GM19467 (cell line): Measurements from ENCODE around the gene TMEM175.
"Not testable (repeated sequence)": the region's sequence is repeated elsewhere in the genome, so short reads cannot be mapped to it uniquely, and the experiment has no call there.

ENCODE experiments used
- ATAC-seq: cut with Tn5 transposase; IDR thresholded peaks from one replicate; pipeline ENCODE4 v1.9.1; 2021; ENCODE audit warnings: mild to moderate bottlenecking, moderate library complexity; ENCODE audit not compliant: unreplicated experiment

The TMEM175 gene

DNA sequence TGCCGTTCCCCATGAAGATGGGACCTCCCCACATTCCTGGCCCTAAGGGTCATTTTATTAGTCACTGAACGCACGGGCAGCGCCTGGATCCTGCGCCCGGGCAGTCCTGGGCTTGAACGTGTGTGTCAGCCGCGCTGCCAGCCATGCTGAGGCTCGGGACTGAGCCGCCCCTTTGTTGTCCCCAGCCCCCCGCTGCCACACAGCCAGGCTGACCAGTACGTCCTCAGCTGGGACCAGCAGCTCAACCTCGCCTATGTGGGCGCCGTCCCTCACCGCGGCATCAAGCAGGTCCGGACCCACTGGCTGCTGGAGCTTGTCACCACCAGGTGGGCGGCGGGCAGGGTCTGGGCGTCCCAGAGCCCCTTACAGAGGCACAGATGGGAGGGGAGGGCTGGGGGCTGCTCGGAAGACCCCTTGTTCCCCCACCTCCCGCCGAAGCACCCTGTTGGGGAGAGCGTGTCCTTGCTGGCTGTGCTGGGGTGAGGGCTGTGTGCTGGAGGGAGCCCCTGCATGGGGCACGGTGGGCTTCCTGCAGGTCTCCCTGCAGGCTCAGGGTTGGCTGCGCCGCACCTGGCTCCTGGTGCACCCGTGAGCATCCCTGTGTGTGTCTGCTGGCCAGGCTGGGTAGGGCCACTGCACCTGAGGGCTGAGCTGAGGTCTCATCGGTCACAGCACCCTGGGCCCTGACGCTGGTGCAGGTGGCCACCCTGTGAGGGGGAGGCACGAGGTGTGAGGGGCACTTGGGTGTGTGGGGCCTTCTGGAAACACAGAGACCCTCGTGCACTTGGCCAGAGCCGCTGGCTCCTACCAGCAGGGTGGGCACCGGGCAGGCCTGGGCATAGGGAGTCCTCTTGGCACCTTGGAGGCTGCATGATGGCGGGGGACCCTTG is 55.6 kb downstream of the TMEM175 start:
- peak; percentile 6 for ATAC-seq

DNA sequence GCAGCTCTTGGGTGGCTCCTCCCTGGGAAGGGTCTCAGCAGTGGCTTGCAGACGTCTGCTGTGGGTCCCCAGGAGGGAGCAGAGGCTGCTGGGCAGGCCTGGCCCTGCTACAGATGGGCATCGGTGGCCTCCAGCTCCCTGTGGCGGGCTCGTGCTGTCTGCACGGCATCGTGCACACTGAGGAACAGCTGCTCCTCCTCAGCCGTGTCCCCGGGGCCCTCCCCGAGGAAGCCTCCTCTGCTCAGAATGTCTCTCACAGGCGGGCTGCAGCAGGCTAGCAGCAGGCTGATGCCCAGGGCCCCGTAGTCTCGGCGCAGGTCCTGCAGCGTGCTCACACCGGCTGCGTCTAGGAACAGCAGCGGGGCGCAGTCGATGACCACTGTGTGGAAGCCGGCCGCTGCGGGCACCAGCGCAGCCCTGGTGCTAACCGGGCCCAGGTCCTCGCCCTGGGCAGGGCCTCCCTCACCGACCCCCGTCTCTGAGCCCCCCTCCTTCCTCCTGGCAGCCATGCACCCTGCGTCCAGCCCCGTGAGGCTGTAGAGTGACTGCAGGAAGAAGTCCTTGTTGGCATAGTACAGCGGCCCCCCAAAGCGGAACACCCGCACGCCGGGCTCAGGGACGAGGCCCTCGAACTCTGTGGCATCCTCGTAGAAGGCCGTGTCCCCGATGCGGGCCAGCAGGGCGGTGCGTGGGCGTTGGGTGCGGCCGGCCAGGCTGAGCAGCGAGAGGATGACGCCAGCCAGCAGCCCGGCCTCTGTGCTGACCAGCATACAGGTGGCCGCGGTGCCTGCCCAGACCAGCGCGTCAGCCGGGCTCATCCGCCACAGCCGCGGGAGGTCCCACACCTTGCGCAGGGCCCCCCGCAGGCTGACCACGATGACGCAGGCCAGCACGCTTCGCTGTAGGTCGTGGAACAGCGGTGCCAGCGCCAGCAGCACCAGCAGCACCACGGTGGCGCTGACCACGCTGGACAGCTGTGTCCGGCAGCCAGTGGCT is 56.8 kb downstream of the TMEM175 start:
- ATAC-seq: no peak

DNA sequence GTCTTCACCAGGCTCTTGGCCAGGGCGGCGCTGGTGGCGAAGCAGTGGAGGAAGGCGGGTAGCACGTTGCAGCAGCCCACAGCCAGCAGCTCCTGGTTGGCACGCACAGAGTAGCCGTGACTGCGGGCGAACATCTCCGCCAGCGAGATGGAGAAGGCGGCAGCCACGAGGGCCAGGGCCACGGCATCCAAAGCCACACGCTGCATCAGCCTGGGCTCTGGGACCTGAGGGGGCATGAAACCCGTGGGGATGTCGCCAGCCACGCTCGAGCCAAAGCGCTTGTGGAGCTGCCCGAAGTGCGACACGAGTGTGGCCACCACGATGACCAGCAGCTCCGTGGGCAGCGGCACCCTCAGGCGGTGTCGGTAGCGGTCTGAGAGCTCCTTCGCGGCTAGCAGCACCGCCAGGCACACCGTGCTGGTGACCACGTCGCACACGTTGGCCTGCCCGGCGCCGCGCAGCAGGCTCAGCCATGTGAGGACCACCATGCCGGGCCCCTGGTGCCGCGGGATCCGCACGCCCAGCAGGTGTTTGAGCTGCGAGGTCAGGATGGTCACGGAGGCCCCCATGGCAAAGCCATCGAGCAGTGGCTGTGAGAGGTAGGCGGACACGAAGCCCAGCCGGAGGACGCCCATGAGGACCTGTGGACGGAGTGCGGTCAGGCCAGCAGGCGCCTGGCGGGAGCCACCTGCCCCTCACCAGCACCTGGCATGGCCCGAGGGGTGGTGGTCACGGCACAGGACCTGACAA is 57.6 kb downstream of the TMEM175 start:
- ATAC-seq: no peak

DNA sequence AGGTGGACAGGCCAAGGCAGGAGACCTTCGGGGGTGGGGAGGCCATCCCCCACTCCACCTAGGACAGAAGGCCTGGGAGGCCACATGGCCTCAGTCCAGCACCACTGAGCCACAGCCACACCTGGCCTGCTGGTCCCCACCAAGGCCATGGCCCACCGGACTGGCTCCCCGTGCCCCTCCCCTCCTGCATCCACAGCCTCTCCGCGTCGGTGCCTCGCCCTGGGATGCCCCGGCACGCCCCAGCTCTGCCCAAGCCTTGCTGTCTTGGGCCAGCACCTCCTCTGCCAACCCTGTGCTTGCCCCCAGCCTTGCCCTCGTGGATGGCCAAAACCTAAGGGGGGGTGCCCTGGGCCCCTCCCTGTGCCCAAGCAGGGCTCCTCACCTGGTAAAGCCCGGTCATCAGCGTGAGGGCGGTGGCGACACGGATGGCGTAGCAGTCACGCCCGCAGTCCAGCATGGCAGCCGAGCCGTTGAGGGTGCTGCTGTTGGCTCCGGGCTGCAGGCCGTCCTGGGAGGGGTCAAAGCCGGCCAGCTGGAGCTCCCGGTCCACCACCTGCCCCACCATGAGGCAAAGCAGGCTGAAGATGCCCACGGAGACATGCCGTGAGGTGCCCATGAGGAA is 58.6 kb downstream of the TMEM175 start:
- no peak for ATAC-seq

DNA sequence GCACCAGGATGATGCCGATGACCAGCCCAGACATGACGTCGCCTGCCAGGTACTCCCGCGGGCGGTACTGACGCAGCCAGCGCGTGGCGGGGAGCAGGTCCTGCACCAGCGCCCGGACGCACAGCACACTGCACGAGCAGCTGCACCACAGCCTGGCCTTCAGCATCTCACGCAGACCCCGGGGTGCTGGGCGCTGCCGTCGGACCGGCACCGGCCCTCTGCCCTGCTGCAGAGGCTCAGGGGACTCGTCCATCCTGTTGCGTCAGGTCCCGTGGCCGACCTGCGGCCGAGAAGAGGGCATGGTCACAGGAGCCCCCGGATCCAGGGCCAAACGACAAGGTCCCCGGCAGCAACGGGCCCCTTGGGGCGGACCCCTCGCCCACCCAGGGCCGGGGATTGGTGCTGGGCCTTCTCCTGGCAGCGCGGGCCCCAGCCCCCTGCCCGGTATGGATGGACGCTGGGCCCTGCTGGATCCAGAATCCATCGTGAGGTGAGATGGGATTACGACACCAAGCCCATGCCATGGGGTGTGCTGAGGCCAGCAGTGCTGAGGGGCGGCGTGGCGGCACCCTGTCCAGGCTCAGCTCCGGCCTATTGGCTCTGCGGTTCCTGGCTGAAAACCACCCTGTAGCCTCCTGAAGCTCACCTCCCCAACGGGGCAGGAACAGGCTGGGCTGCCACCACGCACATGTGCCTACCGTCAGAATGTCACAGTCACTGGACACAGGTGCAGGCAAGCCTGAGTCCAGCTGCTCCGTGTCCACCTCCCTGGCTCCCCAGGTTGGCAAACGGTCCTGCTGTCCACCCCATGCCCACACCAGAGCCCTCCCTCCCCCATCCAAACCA is 59.4 kb downstream of the TMEM175 start:
- ATAC-seq: no peak

DNA sequence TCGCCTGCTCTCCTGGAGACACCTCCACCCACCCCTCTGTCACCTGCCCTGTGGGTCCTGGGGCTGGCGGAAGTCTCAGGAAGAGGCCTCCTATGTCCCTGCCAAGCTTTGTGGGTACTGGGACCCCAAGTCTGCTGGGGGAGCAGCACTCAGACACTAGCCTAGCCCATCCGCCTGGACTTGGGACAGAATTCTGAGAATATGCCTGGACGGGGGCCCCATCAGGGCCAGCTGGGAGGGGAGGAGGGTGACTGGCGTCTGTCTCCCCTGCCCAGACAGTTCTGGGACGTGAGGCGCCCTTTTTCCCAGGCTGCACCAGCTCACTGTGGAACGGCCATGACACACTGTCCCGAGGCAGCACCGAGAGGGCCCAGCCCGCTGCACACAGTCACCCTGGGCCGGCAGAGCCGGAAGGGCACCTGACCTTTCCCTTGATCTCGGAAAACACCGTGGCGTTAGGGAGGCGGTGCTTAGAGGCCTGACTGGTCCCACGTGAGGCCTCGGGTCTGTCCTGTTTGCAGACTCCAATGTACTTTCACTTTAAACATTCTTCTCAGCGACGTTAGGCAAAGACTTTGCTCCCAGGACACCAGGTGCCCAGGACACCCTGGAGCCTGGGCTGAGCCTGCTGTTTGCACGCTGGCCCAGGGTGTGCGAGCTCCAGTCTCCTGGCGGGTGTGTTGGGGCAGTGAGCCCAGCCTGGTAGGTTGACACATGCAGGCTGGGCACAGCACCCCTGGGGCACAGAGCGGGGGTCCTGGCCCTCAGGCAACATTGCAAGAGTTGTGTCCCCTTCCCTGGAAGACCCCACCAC is 60.2 kb downstream of the TMEM175 start:
- no peak for ATAC-seq

DNA sequence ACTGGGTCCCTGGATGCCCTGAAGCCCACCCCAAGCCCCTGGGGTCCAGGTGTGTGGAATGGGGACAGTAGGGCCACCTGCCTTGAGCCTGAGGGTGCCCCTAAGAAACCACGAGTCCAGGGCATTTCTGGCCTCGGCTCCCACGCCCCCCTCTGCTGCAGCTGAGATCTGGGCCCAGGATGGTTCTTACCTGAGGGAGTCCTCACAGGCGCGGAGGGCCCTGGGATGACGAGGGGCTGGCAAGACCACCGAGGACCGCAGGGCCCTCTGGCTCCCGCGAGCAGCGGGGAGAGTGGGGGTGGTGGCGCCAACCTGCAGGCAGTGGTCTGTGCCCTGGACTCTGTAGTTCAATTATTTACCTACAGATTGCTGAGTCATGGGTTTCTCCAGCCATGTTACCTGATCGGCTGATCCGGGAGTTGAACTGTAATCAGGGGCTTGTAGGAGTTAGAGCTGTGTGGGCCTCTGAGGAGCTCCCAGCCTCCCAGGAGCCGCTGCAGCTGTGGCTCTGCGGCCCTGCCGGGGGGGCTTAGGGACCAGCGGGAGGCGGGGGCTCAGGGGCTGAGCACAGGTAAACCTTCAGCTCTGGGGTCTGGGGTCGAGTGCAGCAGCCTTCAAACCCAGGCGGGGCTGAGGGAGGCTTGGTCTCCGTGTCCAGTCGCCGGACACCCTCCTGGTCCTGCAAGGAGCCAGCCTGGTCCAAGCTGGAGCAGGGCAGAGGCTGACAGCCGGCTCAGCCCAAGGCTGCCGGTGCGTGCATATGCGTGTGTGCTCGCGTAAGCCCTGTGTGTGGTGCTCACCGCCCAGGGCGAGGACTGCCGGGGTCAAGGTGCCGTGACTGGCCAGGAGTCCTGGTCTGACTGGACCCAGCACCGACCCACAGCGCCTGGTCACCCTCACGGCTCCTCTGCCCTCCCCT is 61.1 kb downstream of the TMEM175 start, which contains the start of gene SLC26A1:
TSS of gene SLC26A1 (minus strand) at position 294 of the 919 bp plus-strand sequence. CDS start 1,701 bp downstream, outside the sequence.
- no peak for ATAC-seq

DNA sequence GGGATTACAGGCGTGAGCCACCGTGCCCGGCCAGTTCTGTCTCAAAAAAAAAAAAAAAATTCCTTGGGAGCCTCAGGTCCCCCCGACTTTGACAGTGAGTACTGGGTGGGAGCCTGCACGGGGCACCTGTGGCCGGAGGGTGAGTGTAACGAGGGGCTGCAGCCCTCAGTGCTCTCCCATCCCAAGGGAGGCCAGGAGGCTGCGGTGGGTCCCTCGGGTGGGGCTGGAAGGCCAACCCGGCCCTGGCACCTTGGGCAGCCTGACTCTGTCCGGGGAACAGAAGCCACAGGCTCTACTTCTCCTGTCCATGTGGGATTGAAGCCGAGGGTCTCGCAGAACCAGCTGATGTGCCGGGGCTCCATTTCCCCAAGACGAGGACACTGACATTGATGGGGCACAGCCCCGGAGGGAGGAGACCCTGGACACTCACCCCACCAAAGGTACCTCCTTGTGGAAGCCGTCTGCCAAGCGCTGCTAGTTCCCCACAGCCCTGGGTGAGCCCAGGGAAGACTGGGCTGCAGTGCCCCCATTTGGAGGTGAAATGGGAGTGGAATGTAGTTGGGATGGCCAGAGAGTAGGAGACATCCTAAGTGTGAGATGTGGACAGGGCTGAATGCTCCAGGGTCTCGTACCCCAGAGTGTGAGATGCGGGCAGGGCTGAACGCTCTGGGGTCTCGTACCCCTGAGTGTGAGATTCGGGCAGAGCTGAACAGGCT is 63.2 kb downstream of the TMEM175 start:
- no peak for ATAC-seq

DNA sequence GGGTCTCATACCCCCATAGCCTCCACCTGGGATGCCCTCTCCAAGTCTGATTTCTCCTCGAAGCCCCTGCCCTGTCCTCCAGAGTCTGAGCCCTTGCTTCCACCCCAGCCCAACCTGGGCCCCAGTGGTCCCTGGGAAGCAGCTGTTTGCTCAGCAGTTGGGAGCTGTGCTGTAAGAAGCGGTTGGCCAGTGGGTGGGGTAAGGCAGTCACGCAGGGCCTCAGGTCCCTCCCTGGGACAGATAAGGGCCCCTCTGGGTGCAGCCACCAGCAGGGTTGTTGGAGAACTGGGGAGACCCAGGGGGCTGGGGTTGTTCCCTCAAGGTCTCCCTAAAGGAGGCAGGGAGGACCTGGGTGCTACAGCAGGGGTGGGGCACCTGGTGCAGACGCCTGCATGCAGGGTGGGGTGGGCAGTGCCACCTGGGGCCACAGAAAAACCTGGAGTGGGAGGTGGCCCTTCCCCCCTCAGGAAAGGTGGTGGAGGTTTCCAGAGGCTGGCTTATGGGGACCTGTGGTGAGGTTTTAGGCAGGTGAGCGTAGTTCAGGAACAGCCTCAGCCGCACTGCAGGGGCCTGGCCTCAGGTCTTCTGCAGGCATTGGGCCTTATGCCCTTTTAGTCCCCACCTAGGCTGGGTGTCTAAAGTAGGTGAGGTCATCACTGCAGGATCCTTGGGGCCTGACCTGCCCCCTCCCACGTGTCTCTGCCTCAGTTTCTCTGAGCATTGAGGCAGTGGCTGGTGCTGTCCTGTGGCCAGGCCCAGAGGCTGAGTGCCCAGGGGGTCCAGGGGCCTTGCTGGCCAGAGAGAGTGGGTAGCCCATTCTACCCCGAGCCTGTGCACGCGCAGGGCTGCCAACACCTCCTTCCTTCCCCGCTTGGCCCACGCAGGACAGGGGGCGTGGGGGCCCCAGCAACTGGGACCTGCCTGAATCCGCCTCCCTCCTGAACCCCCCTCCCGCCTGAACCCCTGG is 64.1 kb downstream of the TMEM175 start:
- no peak for ATAC-seq

DNA sequence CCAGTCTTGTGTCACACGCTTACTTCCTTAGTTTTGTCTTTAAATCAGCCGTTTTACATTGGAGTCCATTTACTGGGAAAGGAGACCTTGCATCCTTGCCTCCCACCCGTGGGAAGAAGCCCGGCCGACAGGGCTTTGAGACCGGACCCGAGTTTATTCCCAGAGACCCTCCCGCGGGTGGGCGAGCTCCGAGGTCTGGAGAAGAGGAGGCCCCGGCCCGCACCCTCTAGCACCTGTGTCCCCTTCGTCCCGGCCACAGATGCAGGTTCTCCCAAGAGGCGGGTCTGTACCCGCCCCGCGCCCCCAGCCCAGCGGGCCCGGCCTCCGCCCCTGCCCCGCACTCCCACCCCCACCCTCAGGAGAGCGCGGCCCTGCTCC is 64.7 kb downstream of the TMEM175 start:
- no peak for ATAC-seq

DNA sequence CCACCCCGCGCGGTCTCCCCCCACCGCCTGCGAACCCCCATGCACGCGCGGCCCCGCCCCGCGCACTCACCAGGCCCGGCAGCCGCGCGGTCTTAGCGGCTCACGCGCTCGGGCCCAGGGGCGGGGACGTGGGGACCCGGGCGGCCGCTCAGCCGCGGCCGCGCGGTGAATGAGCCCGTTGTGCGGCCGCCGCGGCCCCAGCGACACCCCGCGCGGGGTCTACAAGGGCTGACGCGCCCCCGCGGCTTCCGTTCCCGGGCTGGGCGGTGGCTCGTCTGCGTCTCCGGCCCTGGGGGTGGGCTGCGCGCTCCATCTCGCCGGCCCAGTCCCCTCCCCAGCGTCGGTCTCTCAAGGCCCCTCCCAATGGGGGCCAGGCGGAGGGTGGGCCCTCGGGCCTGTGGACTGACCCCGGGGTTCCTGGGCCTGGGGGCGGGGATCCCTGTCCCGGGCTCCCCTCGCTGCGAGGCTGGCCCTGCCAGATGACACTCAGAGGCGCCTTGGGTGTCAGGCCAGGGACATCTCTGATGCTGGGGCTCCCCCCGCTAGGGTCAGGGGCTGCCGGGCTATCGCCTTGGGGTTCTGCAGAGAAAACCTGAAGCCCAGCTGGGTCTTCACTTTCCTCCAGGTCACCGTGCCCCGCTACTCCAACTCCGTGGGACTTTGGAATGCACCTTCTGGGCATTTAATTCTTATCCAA is 65.3 kb downstream of the TMEM175 start:
- no peak for ATAC-seq

DNA sequence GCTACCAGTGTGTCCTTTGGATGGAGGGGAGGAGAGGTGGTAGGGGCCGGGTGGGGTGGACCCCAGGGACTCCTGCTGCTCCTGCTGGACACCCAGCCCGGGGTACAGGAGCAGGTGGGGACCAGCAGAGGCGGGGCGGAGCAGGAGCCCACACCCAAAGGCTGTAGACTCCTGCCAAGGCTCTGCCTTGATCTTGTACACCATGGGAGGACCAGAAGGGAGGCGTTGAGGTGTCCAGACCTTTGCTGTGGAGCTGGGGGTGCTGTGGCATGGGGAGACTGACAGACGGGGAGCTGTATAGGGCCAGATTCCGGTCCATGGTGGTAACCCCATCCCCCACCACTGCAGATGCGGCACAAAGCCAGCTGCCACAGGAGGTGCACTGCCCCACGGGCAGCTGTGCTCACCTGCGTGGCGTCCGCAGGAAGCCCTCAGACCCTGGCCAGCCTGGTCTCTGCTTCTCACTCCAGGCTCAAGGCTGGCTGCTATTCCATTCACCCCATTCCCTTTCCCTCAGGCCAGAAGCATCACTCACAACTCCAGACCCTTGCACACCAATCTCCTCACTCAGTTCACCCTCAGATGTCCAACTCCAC is 65.9 kb downstream of the TMEM175 start:
- ATAC-seq: no peak

DNA sequence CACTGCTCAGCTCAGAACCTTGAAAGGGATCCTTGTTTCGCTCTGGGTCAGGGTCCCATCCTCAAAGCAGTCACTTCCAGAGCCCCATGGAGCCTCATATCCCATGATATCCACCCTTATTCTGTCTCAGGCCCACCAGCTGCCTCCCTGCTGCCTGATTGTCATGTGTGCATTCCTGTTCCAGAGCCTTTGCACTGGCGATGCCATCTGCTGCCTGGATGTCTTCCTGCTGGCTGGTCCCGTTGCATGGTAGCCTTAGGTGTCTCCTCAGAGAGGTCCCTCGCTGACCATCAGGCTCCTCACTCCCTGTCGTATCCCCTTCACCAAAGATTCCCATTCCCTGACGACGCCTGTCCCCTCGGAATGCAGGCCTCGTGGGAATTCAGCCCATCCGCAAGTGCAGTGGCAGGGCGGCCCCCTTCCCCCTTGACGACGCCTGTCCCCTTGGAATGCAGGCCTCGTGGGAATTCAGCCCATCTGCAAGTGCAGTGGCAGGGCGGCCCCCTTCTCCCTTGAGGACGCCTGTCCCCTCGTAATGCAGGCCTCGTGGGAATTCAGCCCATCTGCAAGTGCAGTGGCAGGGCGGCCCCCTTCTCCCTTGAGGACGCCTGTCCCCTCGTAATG is 67.1 kb downstream of the TMEM175 start:
- not testable (repeated sequence) for ATAC-seq

DNA sequence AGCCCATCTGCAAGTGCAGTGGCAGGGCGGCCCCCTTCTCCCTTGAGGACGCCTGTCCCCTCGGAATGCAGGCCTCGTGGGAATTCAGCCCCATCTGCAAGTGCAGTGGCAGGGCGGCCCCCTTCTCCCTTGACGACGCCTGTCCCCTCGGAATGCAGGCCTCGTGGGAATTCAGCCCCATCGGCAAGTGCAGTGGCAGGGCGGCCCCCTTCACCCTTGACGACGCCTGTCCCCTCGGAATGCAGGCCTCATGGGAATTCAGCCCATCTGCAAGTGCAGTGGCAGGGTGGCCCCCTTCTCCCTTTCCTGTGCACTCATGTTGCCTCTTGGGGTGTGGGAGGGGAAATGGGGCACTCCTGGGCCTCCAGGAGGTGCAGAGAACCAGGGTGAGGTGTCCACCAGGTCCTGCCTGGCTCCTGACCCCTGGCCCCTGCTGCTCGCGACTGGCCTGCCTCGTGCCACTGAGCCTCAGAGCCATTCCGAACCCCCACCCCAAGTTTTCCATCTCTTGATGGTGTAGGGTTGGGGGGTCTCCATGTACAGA is 67.7 kb downstream of the TMEM175 start:
- ATAC-seq: no peak
